Spleen (tissue), 11 donors: ENCODE results near the gene CAMK2B. TPM values are rescaled to one million over a fixed set of nuclear protein-coding genes. Genes with fewer than 3 reads are reported as not detected.
A peak's percentile ranks its signal among the peaks of the same experiment; 100 is the strongest.

ENCODE experiments used
- DNase-seq: peaks from one replicate; pipeline ENCODE4 v3.0.0-alpha.2; 2020
- H3K27ac ChIP-seq, 8 donors: fragments of 200-600 bp; sonication (generic) in 7 of 8; 1 replicate in 4 of 8; 2 replicates in 4 of 8; pipeline versions ENCODE4 v1.5.0 to v1.8.0; 2016 to 2021; ENCODE audit warnings: inconsistent platforms in 4 of 8, mild to moderate bottlenecking in 4 of 8, moderate library complexity in 1 of 8
- H3K27me3 ChIP-seq, 7 donors: fragments of 200-600 bp; sonication (generic) in 6 of 7; replicated peaks in 1 of 7; 1 replicate in 4 of 7; 2 replicates in 3 of 7; pipeline versions ENCODE4 v1.5.0 to v1.8.0; 2016 to 2021; ENCODE audit warnings: inconsistent platforms in 3 of 7, mild to moderate bottlenecking in 1 of 7
- H3K36me3 ChIP-seq, 6 donors: fragments of 200-600 bp; sonication (generic) in 5 of 6; 1 replicate in 4 of 6; 2 replicates in 2 of 6; pipeline versions ENCODE4 v1.5.0 to v1.8.0; 2016 to 2021; ENCODE audit warnings: inconsistent platforms in 2 of 6
- H3K4me1 ChIP-seq, 6 donors: fragments of 200-600 bp; sonication (generic) in 5 of 6; 1 replicate in 3 of 6; 2 replicates in 3 of 6; pipeline versions ENCODE4 v1.5.0 to v1.8.0; 2016 to 2021; ENCODE audit warnings: inconsistent platforms in 3 of 6
- H3K4me3 ChIP-seq, 8 donors: fragments of 200-600 bp; sonication (generic) in 7 of 8; 1 replicate in 4 of 8; 2 replicates in 4 of 8; pipeline versions ENCODE4 v1.5.0 to v1.8.0; 2016 to 2021; ENCODE audit warnings: inconsistent platforms in 4 of 8, mild to moderate bottlenecking in 4 of 8, moderate library complexity in 2 of 8
- H3K9me3 ChIP-seq, 8 donors: fragments of 200-600 bp; sonication (generic) in 7 of 8; 1 replicate in 4 of 8; 2 replicates in 4 of 8; pipeline versions ENCODE4 v1.5.0 to v1.8.0; 2016 to 2021; ENCODE audit warnings: inconsistent platforms in 4 of 8
- POLR2A ChIP-seq, 3 donors: fragments of 450-650 bp; IDR thresholded peaks; one replicate each; pipeline ENCODE4 v1.5.1; 2017; ENCODE audit warnings: antibody characterized with exemption in 3 of 3, mild to moderate bottlenecking in 1 of 3
- POLR2AphosphoS5 ChIP-seq, 3 donors: sonication (generic); formaldehyde crosslinking; IDR thresholded peaks; one replicate each; pipeline ENCODE4 v1.5.1; 2017; ENCODE audit warnings: antibody characterized with exemption in 3 of 3
- WGBS, 5 donors: extraction: QIAGEN DNeasy Blood & Tissue Kit in 3 of 5; methylation state at CpG; one replicate each; pipeline versions ENCODE4 v1.1.5 to v1.1.7; 2013 to 2018; 5-methylcytosine and 5-hydroxymethylcytosine counted together
- intact Hi-C: fragments of 100-400 bp; cut with DNase I; formaldehyde crosslinking; loops from one replicate; pipeline ENCODE4 v1.15.0; 2023; ENCODE audit warnings: low total_unique reads
- polyA plus RNA-seq, 3 donors: library from polyadenylated mRNA; stranded (reverse); fragments of 200-250 nt; gene quantifications; one replicate each; pipeline ENCODE4 v1.2.1, GENCODE V29; 2013
- total RNA-seq, 7 donors: library from RNA; depleted of rRNA in 3 of 7; stranded (reverse); fragments of >200 nt in 3 of 7; fragmentation: NEBNext Ultra II Directional in 4 of 7; extraction: Animal tissue kit (Norgen Biotek cat#: 25700) in 4 of 7; gene quantifications; one replicate each; pipeline versions ENCODE4 v1.1.0 to v1.2.1, GENCODE V29; 2016 to 2021
- TF ChIP-seq, protein P1 (sequence below), 11 experiments: fragments of 200-600 bp in 7 of 11; fragments of 450-650 bp in 4 of 11; sonication (generic) in 4 of 11; IDR thresholded peaks in 8 of 11; conservative IDR thresholded peaks in 3 of 11; 1 replicate in 7 of 11; 2 replicates in 4 of 11; pipeline versions ENCODE4 v1.4.0 to v1.8.0; 2016 to 2021; ENCODE audit warnings: antibody characterized with exemption in 11 of 11, inconsistent platforms in 4 of 11, mild to moderate bottlenecking in 1 of 11
- donor health status: healthy with polysubstance abuse.
- donor health status: DM: no; HTN: no; CAD: no; lungs with moderate emphysema.
- donor health status: DM: no; HTN: no; CAD: no.
- donor health status: Bipolar disorder and iron deficiency.
- donor health status: healthy.
- donor health status: DM: no; HTN: no; CAD: no.
- donor health status: DM: yes; HTN: yes; CAD: no.

CAMK2B gene
- total and polyA plus RNA-seq, 10 donors, result 0.20 to 2.9 (median 0.61) TPM; not detected in 2

DNA sequence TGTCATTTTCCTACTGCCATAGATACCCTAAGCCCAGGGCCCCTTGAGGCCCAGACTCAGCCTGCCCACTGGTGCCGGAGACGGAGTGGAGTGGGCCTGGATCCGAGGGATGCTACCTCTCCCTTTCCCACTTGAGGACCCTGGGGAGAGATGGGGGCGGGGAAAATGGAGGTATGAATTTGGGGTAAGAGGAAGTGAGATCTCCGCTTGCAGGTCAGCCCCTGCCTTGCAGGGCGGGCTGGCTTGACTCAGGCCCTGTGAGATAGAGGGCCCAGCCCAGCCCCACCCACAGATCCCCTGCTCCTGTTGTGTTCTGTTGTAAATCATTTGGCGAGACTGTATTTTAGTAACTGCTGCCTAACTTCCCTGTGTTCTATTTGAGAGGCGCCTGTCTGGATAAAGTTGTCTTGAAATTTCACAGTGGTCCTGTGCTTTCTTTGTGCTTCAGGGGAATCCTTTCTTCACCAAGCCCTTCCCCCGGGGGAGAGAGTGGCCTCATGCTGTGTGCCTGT is 111.5 kb downstream of the CAMK2B start:
- Histone ChIP-seq H3K9me3 (no peaks in the 10 kb centered on the region), H3K4me3 (no peak overlapping the region), H3K27me3 (peaks cover 0 to 5% (median 0%) of the 10 kb centered on the region in 7 donors), H3K27ac (peak overlapping the region in 1 of 8 donors; percentile 4), H3K36me3 (peaks cover 7 to 61% (median 50%) of the 10 kb centered on the region in 6 donors), H3K4me1 (peaks cover 0 to 6% (median 0%) of the 10 kb centered on the region in 6 donors)
- TF ChIP-seq POLR2AphosphoS5 (IDR thresholded peaks at IDR 0.05) (no peak), POLR2A (IDR thresholded peaks at IDR 0.05) (no peak)
- TF ChIP-seq, protein P1, sequence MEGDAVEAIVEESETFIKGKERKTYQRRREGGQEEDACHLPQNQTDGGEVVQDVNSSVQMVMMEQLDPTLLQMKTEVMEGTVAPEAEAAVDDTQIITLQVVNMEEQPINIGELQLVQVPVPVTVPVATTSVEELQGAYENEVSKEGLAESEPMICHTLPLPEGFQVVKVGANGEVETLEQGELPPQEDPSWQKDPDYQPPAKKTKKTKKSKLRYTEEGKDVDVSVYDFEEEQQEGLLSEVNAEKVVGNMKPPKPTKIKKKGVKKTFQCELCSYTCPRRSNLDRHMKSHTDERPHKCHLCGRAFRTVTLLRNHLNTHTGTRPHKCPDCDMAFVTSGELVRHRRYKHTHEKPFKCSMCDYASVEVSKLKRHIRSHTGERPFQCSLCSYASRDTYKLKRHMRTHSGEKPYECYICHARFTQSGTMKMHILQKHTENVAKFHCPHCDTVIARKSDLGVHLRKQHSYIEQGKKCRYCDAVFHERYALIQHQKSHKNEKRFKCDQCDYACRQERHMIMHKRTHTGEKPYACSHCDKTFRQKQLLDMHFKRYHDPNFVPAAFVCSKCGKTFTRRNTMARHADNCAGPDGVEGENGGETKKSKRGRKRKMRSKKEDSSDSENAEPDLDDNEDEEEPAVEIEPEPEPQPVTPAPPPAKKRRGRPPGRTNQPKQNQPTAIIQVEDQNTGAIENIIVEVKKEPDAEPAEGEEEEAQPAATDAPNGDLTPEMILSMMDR (IDR thresholded peaks at IDR 0.05 in 8 of 11, conservative IDR thresholded peaks at IDR 0.05 in 3 of 11), result no peak
- intact Hi-C loops, result no loop called here
- 75 to 84% (median 81%) methylated on average over 9 of the region's 9 CpGs for WGBS, 5 donors
- DNase-seq, result no peak

- Histone ChIP-seq H3K36me3 (peaks cover 13 to 67% (median 56%) of the 10 kb centered on the region in 6 donors), H3K4me3 (no peak overlapping the region), H3K27ac (peak overlapping the region in 1 of 8 donors; percentile 4), H3K4me1 (peaks cover 0 to 6% (median 0%) of the 10 kb centered on the region in 6 donors), H3K9me3 (no peaks in the 10 kb centered on the region), H3K27me3 (peaks cover 0 to 5% (median 0%) of the 10 kb centered on the region in 7 donors)
- intact Hi-C loops, result no loop called here
- no peak for DNase-seq
- no peak for TF ChIP-seq POLR2A (IDR thresholded peaks at IDR 0.05)
- TF ChIP-seq POLR2AphosphoS5 (IDR thresholded peaks at IDR 0.05), result no peak
- TF ChIP-seq, protein P1 (IDR thresholded peaks at IDR 0.05 in 8 of 11, conservative IDR thresholded peaks at IDR 0.05 in 3 of 11), result no peak
- 88 to 97% (median 92%) methylated on average over 3 of the region's 3 CpGs for WGBS, 5 donors
Observed at GRCh38 chr7:44213206-44213876, 112.1 kb downstream of the CAMK2B start.

DNA sequence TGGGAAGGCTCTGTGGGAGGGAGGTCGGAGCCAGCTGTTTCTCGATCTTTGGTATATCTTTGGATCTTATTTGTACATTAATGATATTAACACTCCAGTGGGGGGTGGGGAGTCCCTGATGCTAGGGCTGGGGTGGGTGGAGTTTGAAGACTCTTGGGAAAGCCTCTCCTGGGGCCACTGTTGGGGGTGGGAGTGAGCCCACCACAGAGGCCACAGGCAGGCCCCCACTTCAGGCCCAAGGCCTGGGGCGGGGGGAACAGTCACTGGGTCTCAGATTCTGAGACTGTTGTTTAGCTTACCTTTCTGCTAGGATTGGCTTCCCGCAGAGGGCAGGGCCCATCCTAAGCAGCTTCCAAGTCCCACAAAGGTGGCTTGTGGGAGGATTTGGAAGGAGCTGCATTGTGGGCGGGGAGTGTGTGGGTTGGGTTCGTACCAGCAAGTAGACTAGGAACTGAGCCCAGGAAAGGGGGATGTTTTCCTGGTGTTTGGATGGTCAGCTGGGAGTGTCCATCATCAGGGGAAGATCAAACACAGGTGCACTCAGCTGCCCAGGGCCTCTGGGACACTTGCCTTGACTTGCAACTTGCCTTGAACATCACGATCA is 112.7 kb downstream of the CAMK2B start:
- Histone ChIP-seq H3K9me3 (no peaks in the 10 kb centered on the region), H3K4me3 (no peak overlapping the region), H3K27ac (no peak overlapping the region), H3K27me3 (no peaks in the 10 kb centered on the region), H3K4me1 (peaks cover 0 to 6% (median 0%) of the 10 kb centered on the region in 6 donors), H3K36me3 (peaks cover 13 to 73% (median 62%) of the 10 kb centered on the region in 6 donors)
- whole genome bisulfite sequencing, 5 donors, result 84 to 92% (median 91%) methylated on average over 6 to 7 of the region's 7 CpGs
- TF ChIP-seq POLR2A (IDR thresholded peaks at IDR 0.05) (no peak), POLR2AphosphoS5 (IDR thresholded peaks at IDR 0.05) (no peak)
- TF ChIP-seq, protein P1 (IDR thresholded peaks at IDR 0.05 in 8 of 11, conservative IDR thresholded peaks at IDR 0.05 in 3 of 11), result no peak
- DNase-seq, result no peak
- intact Hi-C loops, result no loop called here

- intact Hi-C loops, result no loop called here
- peaks cover 0 to 6% (median 0%) of the 10 kb centered on the region in 6 donors for H3K4me1 ChIP-seq
- H3K27ac ChIP-seq, result no peak overlapping the region
- H3K27me3 ChIP-seq, result no peaks in the 10 kb centered on the region
- TF ChIP-seq, protein P1 (IDR thresholded peaks at IDR 0.05 in 8 of 11, conservative IDR thresholded peaks at IDR 0.05 in 3 of 11), result no peak
- TF ChIP-seq POLR2A (IDR thresholded peaks at IDR 0.05), result no peak
- no peak for TF ChIP-seq POLR2AphosphoS5 (IDR thresholded peaks at IDR 0.05)
- H3K36me3 ChIP-seq, result peaks cover 13 to 80% (median 69%) of the 10 kb centered on the region in 6 donors
- DNase-seq, result peak; percentile 55
- no peaks in the 10 kb centered on the region for H3K9me3 ChIP-seq
- 89 to 95% (median 93%) methylated on average over 6 of the region's 6 CpGs for WGBS, 5 donors
- no peak overlapping the region for H3K4me3 ChIP-seq
Observed at GRCh38 chr7:44212018-44212417, 113.4 kb downstream of the CAMK2B start.
